HG02981 (cell line): ENCODE measurements around the gene POTEH.
"Not testable (repeated sequence)": the region's sequence is repeated elsewhere in the genome, so short reads cannot be mapped to it uniquely, and the experiment has no call there.

Source experiments
- ATAC-seq: cut with Tn5 transposase; IDR thresholded peaks from one replicate; pipeline ENCODE4 v1.9.1; 2021; ENCODE audit warnings: mild to moderate bottlenecking, moderate library complexity; ENCODE audit not compliant: unreplicated experiment

The POTEH gene

GRCh38 chr22:15734411-15734810 lies 44.6 kb downstream of the POTEH start:
- not testable (repeated sequence) for ATAC-seq

DNA sequence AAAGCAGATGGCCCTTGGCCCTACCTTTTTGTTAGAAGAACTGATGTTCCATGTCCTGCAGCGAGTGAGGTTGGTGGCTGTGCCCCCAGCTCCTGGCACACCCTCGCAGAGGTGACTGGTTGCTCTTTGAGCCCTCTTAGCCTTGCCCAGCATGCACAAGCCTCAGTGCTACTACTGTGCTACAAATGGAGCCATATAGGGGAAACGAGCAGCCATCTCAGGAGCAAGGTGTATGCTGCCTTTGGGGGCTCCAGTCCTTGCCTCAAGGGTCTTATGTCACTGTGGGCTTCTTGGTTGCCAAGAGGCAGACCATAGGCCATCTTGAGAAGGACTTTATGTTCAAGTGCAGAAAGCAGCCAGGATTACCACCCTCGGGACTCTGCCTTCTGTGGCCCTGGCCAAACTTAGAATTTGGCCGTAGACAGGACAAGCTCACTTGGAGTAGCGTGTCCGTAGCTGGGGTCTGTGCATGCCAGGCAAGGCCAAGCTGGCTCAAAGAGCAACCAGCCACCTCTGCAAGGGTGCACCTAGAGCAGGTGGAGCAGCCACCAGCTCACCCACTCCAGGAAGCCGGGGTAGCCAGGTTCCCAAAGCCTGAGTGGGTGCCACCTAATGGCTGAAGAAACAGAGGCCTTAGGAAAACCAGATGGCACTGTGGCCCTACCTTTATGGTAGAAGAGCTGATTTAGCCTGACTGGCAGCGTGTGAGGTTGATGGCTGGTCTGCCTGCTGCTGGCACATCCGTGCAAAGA lies 48.5 kb downstream of the POTEH start:
- ATAC-seq, result not testable (repeated sequence)

DNA sequence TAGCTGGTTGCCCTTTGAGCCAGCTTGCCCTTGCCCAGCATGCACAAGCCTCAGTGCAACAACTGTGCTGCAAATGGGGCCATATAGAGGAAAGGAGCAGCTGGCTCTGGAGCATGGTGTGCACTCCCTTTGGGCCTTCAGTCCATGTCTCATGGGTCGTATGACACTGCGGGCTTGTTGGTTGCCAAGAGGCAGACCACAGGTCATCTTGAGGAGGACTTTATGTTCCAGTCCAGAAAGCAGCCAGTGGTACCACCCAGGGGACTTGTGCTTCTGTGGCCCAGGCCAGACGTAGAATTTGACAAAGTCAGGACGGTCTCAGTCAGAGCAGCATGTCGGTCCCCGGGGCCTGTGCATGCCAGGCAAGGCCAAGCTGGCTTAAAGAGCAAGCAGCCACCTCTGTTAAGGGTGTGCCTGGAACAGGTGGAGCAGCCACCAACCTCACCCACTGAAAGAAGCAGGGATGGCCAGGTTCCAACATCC lies 49.1 kb downstream of the POTEH start:
- ATAC-seq, result not testable (repeated sequence)

GRCh38 chr22:15747636-15748323 lies 58.0 kb downstream of the POTEH start:
- not testable (repeated sequence) for ATAC-seq

DNA sequence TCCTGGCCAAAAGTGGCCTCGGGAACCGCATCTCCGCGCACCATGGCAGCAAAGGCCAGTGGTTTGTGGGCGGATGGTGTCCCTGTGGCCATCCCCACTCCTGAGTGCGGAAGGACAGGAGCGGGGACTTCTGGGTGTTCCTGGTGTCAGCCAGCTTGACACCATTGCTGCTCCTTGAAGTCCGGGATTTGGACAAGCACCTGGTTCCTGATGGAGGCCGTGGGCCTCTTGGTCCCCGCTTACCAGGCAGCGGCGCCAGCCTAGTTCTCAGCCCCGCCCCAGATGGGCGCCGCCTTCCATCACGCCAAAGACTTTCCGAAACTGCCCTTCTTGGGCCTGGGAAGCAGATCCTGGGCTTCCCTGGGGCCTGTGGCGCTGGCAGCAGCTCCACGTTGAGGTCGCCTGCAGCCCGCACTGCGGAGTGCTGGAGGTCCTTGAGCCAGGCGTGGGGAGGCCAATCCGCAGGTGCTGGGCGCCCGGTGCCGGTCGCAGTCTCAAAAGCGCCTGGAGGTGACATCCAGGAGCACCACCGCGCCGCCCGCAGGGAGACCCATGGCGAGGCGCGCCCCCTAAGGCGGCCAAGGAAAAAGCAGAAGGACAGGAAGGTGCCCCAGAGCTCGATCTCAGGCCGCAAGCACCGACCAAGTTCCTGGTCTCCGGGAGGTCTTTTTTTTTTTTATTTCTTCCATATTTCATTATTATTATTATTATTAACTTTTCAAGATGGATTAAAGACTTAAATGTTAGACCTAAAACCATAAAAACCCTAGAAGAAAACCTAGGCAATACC lies 59.5 kb downstream of the POTEH start:
- ATAC-seq, result not testable (repeated sequence)

DNA sequence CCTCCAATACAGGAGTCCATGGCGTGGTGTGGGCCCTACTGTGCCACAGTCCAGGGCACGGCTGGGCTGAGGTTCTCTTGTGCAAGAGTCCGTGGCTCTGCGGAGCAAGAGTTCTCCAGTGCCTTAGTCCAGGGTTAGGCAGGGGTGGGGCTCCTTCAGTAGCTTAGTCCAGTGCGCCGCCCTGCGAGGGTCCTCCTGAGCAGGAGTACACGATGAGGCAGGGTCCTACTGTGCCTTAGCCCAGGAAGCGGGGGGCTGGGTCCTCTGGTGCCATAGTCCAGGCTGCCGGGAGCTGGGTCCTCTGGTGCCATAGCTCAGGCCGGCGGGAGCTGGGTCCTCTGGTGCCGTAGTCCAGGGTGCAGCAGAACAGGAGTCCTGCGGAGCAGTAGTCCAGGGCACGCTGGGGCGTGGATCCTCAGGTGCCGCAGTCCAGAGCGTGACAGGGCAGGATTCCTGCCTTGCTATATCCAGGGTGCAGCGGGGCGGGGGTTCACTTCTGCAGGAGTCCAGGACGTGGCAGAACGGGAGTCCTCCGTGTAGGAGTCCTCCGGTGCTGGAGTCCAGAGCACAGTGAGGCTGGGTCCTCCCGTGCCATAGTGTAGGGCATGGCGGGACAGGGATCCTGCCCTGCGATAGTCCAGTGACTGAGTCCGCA lies 69.7 kb downstream of the POTEH start:
- ATAC-seq, result not testable (repeated sequence)

DNA sequence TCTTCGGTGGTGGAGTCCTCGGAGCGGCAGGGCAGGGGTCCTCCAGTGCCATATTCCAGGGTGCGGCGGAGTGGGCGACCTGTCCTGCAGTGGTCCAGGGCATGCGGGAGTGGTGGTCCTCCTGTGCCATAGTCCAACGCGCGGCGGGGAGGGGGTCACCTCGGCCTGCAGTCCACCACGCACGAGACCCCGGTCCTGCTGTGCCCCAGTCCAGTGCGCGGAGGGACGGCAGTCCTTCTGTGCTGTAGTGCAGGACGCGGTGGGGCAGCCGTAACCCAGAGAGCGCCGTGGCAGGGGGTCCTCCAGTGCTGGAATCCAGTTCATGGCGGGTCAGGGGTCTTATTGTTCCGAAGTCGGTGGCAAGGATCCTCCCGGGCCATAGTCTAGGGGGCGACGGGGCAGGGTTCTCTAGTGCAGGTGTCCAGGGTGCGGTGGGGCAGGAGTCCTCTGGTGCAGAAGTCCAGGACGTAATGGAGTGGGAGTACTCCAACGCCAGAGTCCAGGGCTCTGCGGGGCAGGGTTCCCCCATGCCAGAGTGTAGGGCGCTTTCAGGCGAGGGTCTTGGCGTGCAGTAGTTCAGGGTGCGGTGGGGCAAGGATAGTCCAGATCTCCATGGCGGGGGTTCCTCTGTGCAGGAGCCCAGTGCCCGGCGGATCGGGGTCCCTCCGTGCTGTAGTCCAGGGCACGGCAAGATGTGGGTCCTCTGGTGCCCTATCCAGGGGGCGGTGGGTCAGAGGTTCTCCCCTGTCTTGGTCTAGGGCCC lies 70.7 kb downstream of the POTEH start:
- ATAC-seq, result not testable (repeated sequence)

DNA sequence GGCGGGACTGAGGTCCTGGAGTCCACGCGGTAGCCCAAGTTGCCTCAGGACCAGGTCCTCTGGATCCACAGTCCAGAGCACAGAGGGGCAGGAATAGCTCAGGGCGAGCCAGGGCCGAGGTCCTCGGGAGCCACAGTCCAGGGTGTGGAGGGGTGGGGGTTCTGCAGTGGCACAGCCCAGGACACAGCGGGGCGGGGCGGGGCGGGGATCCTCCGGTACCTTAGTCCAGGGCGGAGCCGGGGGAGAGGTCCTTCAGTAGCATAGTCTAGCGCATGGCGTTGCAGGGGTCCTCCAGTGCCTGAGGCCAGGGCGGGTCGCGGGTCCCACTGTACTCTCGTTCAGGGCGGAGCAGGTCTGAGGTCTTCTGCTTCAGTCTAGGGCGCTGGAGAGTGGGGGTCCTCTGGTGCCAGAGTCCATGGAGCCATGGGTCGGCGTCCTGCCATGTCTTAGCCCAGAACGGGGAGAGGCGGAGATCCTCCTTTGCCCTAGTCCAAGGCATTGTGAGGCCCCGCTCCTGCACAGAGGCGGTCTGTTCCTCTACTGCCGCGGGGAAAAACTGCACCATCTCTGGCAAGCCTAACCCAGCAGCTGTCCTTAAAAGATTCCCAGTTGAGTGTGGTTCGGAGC lies 71.4 kb downstream of the POTEH start:
- ATAC-seq, result not testable (repeated sequence)

DNA sequence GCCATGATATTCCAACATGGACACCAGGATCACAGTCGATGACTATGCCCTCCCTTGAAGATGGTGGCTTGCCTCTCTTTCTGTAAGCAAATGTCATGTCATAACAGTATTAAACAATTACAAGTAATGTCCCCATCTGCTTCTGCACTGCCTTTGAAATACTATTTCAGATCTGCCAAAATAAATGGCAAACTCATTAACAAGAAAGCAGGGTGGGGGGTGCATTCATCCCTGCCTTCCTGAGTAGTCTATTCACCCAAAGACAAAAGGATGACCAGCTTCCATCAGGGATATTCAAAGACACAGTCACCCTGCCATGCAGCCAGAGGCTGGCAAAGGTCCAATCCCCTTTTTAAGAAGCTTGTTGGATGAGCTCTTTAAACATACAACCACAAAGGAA lies 73.7 kb downstream of the POTEH start:
- not testable (repeated sequence) for ATAC-seq
